ENCODE data around the gene ADH7.

ADH7 gene

GRCh38 chr4:99461623-99462401 is 26.7 kb upstream of the ADH7 start:
- Histone ChIP-seq H3K9me3 (ENCODE audit: low read length) (no peaks in the 10 kb centered on the region), H3K36me3 (ENCODE audit: insufficient read depth, low read length) (no peaks in the 10 kb centered on the region), H3K4me1 (ENCODE audit: insufficient read depth, low read length, severe bottlenecking) (no peaks in the 10 kb centered on the region), H3K79me2 (ENCODE audit: insufficient read depth, low read length) (no peaks in the 10 kb centered on the region), H3K9ac (ENCODE audit: low read length) (no peak overlapping the region), H4K20me1 (ENCODE audit: insufficient read depth, low read length) (no peaks in the 10 kb centered on the region), H3K27me3 (ENCODE audit: insufficient read depth, low read length) (no peaks in the 10 kb centered on the region), H3K4me2 (ENCODE audit: low read length) (no peak overlapping the region), H3K27ac (ENCODE audit: low read depth, low read length, poor library complexity, severe bottlenecking) (no peak overlapping the region), H3K9me2 (ENCODE audit: low read depth, low read length) (no peaks in the 10 kb centered on the region), H3K4me3 (ENCODE audit: low read depth, low read length, poor library complexity, severe bottlenecking) (no peak overlapping the region), H2AFZ (ENCODE audit: low read length) (no peak overlapping the region), H3F3A (ENCODE audit: insufficient read depth, low read length) (no peaks in the 10 kb centered on the region)
- no peak for TF ChIP-seq EZH2 (IDR thresholded peaks at IDR 0.05; ENCODE audit: borderline replicate concordance, low read length)
- no peak for TF ChIP-seq CTCF (IDR thresholded peaks at IDR 0.05; ENCODE audit: low read length)

- Histone ChIP-seq H3K4me2 (ENCODE audit: low read length) (no peak overlapping the region), H3K36me3 (ENCODE audit: insufficient read depth, low read length) (no peaks in the 10 kb centered on the region), H3F3A (ENCODE audit: insufficient read depth, low read length) (no peaks in the 10 kb centered on the region), H2AFZ (ENCODE audit: low read length) (no peak overlapping the region), H3K4me1 (ENCODE audit: insufficient read depth, low read length, severe bottlenecking) (no peaks in the 10 kb centered on the region), H3K4me3 (ENCODE audit: low read depth, low read length, poor library complexity, severe bottlenecking) (no peak overlapping the region), H3K27me3 (ENCODE audit: insufficient read depth, low read length) (no peaks in the 10 kb centered on the region), H3K9me3 (ENCODE audit: low read length) (no peaks in the 10 kb centered on the region), H3K9me2 (ENCODE audit: low read depth, low read length) (no peaks in the 10 kb centered on the region), H3K27ac (ENCODE audit: low read depth, low read length, poor library complexity, severe bottlenecking) (no peak overlapping the region), H4K20me1 (ENCODE audit: insufficient read depth, low read length) (no peaks in the 10 kb centered on the region), H3K79me2 (ENCODE audit: insufficient read depth, low read length) (no peaks in the 10 kb centered on the region), H3K9ac (ENCODE audit: low read length) (no peak overlapping the region)
- TF ChIP-seq EZH2 (IDR thresholded peaks at IDR 0.05; ENCODE audit: borderline replicate concordance, low read length) (no peak), CTCF (IDR thresholded peaks at IDR 0.05; ENCODE audit: low read length) (no peak)
Measured at GRCh38 chr4:99459546-99460042, 24.5 kb upstream of the ADH7 start.

- no peak for TF ChIP-seq CTCF (IDR thresholded peaks at IDR 0.05; ENCODE audit: low read length)
- no peak for TF ChIP-seq EZH2 (IDR thresholded peaks at IDR 0.05; ENCODE audit: borderline replicate concordance, low read length)
- H3K9me3 ChIP-seq (ENCODE audit: low read length) = no peaks in the 10 kb centered on the region
- H3K9me2 ChIP-seq (ENCODE audit: low read depth, low read length) = no peaks in the 10 kb centered on the region
- no peaks in the 10 kb centered on the region for H4K20me1 ChIP-seq (ENCODE audit: insufficient read depth, low read length)
- H3F3A ChIP-seq (ENCODE audit: insufficient read depth, low read length) = no peaks in the 10 kb centered on the region
- H3K4me1 ChIP-seq (ENCODE audit: insufficient read depth, low read length, severe bottlenecking) = no peaks in the 10 kb centered on the region
- no peak overlapping the region for H3K4me2 ChIP-seq (ENCODE audit: low read length)
- no peak overlapping the region for H2AFZ ChIP-seq (ENCODE audit: low read length)
- H3K27ac ChIP-seq (ENCODE audit: low read depth, low read length, poor library complexity, severe bottlenecking) = no peak overlapping the region
- no peak overlapping the region for H3K4me3 ChIP-seq (ENCODE audit: low read depth, low read length, poor library complexity, severe bottlenecking)
- no peaks in the 10 kb centered on the region for H3K27me3 ChIP-seq (ENCODE audit: insufficient read depth, low read length)
- no peak overlapping the region for H3K9ac ChIP-seq (ENCODE audit: low read length)
- no peaks in the 10 kb centered on the region for H3K79me2 ChIP-seq (ENCODE audit: insufficient read depth, low read length)
- no peaks in the 10 kb centered on the region for H3K36me3 ChIP-seq (ENCODE audit: insufficient read depth, low read length)
Measured at GRCh38 chr4:99458911-99459447, 23.8 kb upstream of the ADH7 start.
